H7 (cell line): ENCODE data around the gene MTREX. TPM values are rescaled to one million over a fixed set of nuclear protein-coding genes. Genes with fewer than 3 reads are reported as not detected.
"Not testable (repeated sequence)": the region's sequence is repeated elsewhere in the genome, so short reads cannot be mapped to it uniquely, and the experiment has no call there.

Experiments used
- DNase-seq: peaks from one replicate; pipeline ENCODE4 v3.0.0; 2012
- H3K27me3 ChIP-seq: 2 replicates; pipeline ENCODE4 v1.6.0; 2011; ENCODE audit warnings: mild to moderate bottlenecking, low read length; ENCODE audit not compliant: control insufficient read depth, insufficient read depth
- H3K36me3 ChIP-seq: replicated peaks from 2 replicates; pipeline ENCODE4 v1.5.1; 2011; ENCODE audit warnings: low read length; ENCODE audit not compliant: control insufficient read depth, insufficient read depth
- H3K4me3 ChIP-seq: 2 replicates; pipeline ENCODE4 v1.5.1; 2011; ENCODE audit warnings: low read depth, mild to moderate bottlenecking, control low read depth, low read length, moderate library complexity; ENCODE audit not compliant: insufficient read depth
- total RNA-seq: library from RNA; depleted of rRNA; stranded (reverse); fragments of >200 nt; shearing (Covaris generic); gene quantifications from 2 replicates; pipeline ENCODE4 v1.2.3, GENCODE V29; 2014

MTREX gene
- total RNA-seq, 1 experiment from 2014 or later, result 71.2 TPM

GRCh38 chr5:55313870-55314617, 6.3 kb downstream of the MTREX start:
- Histone ChIP-seq H3K27me3 (no peaks in the 10 kb centered on the region), H3K36me3 (no peaks in the 10 kb centered on the region), H3K4me3 (no peak overlapping the region)
- no peak for DNase-seq

- Histone ChIP-seq H3K36me3 (no peaks in the 10 kb centered on the region), H3K27me3 (no peaks in the 10 kb centered on the region)
- no peak for DNase-seq
Measured at GRCh38 chr5:55316289-55316688, 8.5 kb downstream of the MTREX start.

GRCh38 chr5:55316837-55317236, 9.0 kb downstream of the MTREX start:
- DNase-seq, result no peak
- Histone ChIP-seq H3K4me3 (no peak overlapping the region), H3K36me3 (no peaks in the 10 kb centered on the region), H3K27me3 (no peaks in the 10 kb centered on the region)

More at GRCh38 chr5:55316289-55316688, 8.5 kb downstream of the MTREX start:
- H3K4me3 ChIP-seq, result no peak overlapping the region

GRCh38 chr5:55318237-55318636, 10.4 kb downstream of the MTREX start:
- H3K4me3 ChIP-seq, H3K36me3 ChIP-seq, H3K27me3 ChIP-seq, DNase-seq: not testable (repeated sequence)

GRCh38 chr5:55319491-55319890, 11.7 kb downstream of the MTREX start:
- H3K36me3 ChIP-seq, result peaks cover 3% of the 10 kb centered on the region; the same call in 1 of the 2 replicates
- no peak for DNase-seq
- H3K4me3 ChIP-seq, result no peak overlapping the region
- no peaks in the 10 kb centered on the region for H3K27me3 ChIP-seq

GRCh38 chr5:55320571-55320970, 12.8 kb downstream of the MTREX start:
- no peaks in the 10 kb centered on the region for H3K27me3 ChIP-seq
- H3K4me3 ChIP-seq, result no peak overlapping the region
- DNase-seq, result no peak
- peaks cover 3% of the 10 kb centered on the region; the same call in 1 of the 2 replicates for H3K36me3 ChIP-seq

- no peaks in the 10 kb centered on the region for H3K27me3 ChIP-seq
- peaks cover 6% of the 10 kb centered on the region for H3K36me3 ChIP-seq
- no peak for DNase-seq
- H3K4me3 ChIP-seq, result no peak overlapping the region
Measured at GRCh38 chr5:55324006-55324405, 16.2 kb downstream of the MTREX start.

- Histone ChIP-seq H3K4me3 (no peak overlapping the region), H3K36me3 (peaks cover 6% of the 10 kb centered on the region), H3K27me3 (no peaks in the 10 kb centered on the region)
- no peak for DNase-seq
Measured at GRCh38 chr5:55324815-55325418, 17.1 kb downstream of the MTREX start.

GRCh38 chr5:55325621-55326020, 17.8 kb downstream of the MTREX start:
- Histone ChIP-seq H3K36me3 (peaks cover 6% of the 10 kb centered on the region), H3K27me3 (no peaks in the 10 kb centered on the region), H3K4me3 (no peak overlapping the region)
- DNase-seq, result no peak

- Histone ChIP-seq H3K27me3 (no peaks in the 10 kb centered on the region), H3K4me3 (no peak overlapping the region), H3K36me3 (peaks cover 6% of the 10 kb centered on the region)
- DNase-seq, result no peak
Measured at GRCh38 chr5:55327281-55327680, 19.5 kb downstream of the MTREX start.

- Histone ChIP-seq H3K36me3 (peaks cover 3% of the 10 kb centered on the region), H3K4me3 (no peak overlapping the region), H3K27me3 (no peaks in the 10 kb centered on the region)
- no peak for DNase-seq
Measured at GRCh38 chr5:55331321-55331720, 23.5 kb downstream of the MTREX start.

- no peak for DNase-seq
- Histone ChIP-seq H3K36me3 (peaks cover 1% of the 10 kb centered on the region), H3K27me3 (no peaks in the 10 kb centered on the region), H3K4me3 (no peak overlapping the region)
Measured at GRCh38 chr5:55333017-55333416, 25.2 kb downstream of the MTREX start.

- H3K36me3 ChIP-seq, result no peaks in the 10 kb centered on the region; the same call in none of the 2 replicates
- H3K27me3 ChIP-seq, result no peaks in the 10 kb centered on the region
- no peak for DNase-seq
- no peak overlapping the region for H3K4me3 ChIP-seq
Measured at GRCh38 chr5:55333811-55334210, 26.0 kb downstream of the MTREX start.

GRCh38 chr5:55338092-55338613, 30.4 kb downstream of the MTREX start:
- no peak overlapping the region for H3K4me3 ChIP-seq
- no peaks in the 10 kb centered on the region for H3K27me3 ChIP-seq
- DNase-seq, result no peak
- H3K36me3 ChIP-seq, result peaks cover 2% of the 10 kb centered on the region

GRCh38 chr5:55338810-55339243, 31.0 kb downstream of the MTREX start:
- Histone ChIP-seq H3K4me3 (no peak overlapping the region), H3K36me3 (peaks cover 2% of the 10 kb centered on the region; the same call in 1 of the 2 replicates), H3K27me3 (no peaks in the 10 kb centered on the region)
- DNase-seq, result no peak
